Measurements from ENCODE around the gene ABHD16B. TPM values are rescaled to one million over a fixed set of nuclear protein-coding genes. Genes with fewer than 3 reads are reported as not detected.

ABHD16B gene
- total and polyA plus RNA-seq, 2 of the 13 experiments (the other 11 are each of a cell fraction or from before 2014, with no cell fraction given): not detected

DNA sequence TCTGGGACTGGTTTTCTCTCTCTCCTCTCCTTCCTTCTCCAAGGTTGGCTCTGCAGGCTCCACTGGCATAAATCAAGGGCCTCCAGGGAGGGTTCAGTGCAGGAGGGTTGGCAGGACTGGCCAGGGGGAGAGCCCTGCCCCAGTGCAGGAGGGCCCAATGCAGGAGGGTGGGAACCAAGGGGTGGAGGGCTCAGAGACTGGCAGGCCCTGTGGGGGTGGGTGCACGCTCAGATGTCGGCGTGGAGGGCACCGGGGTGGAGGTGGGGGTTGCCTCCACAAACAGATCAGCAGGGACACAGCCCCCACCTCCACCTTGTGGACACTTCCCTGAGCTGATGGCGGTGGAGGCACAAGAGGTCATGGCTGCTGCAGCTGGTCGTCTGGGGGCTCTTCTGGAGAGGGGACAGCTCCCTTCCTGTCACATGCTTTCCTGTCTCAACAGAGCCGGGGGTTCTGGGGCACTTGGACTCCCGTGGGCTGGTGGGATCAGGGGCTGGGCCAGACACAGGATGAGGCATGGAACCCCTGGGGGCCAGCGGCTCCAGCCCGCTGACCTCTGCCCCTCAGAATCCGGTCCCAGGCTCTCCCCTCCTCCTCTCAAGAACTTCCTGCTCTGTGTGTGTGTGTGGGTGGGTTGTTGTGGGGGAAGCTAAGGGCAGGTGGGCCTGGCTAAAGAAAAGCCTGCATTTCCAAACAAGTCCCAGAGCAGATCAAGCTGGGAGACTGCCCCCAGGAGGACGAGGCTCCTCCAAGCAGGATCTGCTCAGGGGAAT, 2.7 kb upstream of the ABHD16B start (continued):
- peak; percentile 44; the same call in 1 of the 2 replicates for TF ChIP-seq ZMYM2 (CRISPR knock-in tag; IDR thresholded peaks at IDR 0.05)
- TF ChIP-seq TMF1 (CRISPR knock-in tag; IDR thresholded peaks at IDR 0.05; ENCODE audit: low read depth): peak; percentile 63
- peak; percentile 36; the same call in 1 of the 2 replicates for TF ChIP-seq HOXA3 (CRISPR knock-in tag; IDR thresholded peaks at IDR 0.05)
- no peak for TF ChIP-seq CEBPG (CRISPR knock-in tag; IDR thresholded peaks at IDR 0.05)
- peak; percentile 53 for TF ChIP-seq SP5 (CRISPR knock-in tag; IDR thresholded peaks at IDR 0.05; ENCODE audit: borderline replicate concordance, low read depth)
- TF ChIP-seq, protein P1, sequence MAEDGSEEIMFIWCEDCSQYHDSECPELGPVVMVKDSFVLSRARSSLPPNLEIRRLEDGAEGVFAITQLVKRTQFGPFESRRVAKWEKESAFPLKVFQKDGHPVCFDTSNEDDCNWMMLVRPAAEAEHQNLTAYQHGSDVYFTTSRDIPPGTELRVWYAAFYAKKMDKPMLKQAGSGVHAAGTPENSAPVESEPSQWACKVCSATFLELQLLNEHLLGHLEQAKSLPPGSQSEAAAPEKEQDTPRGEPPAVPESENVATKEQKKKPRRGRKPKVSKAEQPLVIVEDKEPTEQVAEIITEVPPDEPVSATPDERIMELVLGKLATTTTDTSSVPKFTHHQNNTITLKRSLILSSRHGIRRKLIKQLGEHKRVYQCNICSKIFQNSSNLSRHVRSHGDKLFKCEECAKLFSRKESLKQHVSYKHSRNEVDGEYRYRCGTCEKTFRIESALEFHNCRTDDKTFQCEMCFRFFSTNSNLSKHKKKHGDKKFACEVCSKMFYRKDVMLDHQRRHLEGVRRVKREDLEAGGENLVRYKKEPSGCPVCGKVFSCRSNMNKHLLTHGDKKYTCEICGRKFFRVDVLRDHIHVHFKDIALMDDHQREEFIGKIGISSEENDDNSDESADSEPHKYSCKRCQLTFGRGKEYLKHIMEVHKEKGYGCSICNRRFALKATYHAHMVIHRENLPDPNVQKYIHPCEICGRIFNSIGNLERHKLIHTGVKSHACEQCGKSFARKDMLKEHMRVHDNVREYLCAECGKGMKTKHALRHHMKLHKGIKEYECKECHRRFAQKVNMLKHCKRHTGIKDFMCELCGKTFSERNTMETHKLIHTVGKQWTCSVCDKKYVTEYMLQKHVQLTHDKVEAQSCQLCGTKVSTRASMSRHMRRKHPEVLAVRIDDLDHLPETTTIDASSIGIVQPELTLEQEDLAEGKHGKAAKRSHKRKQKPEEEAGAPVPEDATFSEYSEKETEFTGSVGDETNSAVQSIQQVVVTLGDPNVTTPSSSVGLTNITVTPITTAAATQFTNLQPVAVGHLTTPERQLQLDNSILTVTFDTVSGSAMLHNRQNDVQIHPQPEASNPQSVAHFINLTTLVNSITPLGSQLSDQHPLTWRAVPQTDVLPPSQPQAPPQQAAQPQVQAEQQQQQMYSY (CRISPR knock-in tag; IDR thresholded peaks at IDR 0.05): no peak; the same call in 1 of the 2 replicates
- TF ChIP-seq, protein P2, sequence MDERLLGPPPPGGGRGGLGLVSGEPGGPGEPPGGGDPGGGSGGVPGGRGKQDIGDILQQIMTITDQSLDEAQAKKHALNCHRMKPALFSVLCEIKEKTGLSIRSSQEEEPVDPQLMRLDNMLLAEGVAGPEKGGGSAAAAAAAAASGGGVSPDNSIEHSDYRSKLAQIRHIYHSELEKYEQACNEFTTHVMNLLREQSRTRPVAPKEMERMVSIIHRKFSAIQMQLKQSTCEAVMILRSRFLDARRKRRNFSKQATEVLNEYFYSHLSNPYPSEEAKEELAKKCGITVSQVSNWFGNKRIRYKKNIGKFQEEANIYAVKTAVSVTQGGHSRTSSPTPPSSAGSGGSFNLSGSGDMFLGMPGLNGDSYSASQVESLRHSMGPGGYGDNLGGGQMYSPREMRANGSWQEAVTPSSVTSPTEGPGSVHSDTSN (CRISPR knock-in tag; IDR thresholded peaks at IDR 0.05): no peak
- TF ChIP-seq, protein P3, sequence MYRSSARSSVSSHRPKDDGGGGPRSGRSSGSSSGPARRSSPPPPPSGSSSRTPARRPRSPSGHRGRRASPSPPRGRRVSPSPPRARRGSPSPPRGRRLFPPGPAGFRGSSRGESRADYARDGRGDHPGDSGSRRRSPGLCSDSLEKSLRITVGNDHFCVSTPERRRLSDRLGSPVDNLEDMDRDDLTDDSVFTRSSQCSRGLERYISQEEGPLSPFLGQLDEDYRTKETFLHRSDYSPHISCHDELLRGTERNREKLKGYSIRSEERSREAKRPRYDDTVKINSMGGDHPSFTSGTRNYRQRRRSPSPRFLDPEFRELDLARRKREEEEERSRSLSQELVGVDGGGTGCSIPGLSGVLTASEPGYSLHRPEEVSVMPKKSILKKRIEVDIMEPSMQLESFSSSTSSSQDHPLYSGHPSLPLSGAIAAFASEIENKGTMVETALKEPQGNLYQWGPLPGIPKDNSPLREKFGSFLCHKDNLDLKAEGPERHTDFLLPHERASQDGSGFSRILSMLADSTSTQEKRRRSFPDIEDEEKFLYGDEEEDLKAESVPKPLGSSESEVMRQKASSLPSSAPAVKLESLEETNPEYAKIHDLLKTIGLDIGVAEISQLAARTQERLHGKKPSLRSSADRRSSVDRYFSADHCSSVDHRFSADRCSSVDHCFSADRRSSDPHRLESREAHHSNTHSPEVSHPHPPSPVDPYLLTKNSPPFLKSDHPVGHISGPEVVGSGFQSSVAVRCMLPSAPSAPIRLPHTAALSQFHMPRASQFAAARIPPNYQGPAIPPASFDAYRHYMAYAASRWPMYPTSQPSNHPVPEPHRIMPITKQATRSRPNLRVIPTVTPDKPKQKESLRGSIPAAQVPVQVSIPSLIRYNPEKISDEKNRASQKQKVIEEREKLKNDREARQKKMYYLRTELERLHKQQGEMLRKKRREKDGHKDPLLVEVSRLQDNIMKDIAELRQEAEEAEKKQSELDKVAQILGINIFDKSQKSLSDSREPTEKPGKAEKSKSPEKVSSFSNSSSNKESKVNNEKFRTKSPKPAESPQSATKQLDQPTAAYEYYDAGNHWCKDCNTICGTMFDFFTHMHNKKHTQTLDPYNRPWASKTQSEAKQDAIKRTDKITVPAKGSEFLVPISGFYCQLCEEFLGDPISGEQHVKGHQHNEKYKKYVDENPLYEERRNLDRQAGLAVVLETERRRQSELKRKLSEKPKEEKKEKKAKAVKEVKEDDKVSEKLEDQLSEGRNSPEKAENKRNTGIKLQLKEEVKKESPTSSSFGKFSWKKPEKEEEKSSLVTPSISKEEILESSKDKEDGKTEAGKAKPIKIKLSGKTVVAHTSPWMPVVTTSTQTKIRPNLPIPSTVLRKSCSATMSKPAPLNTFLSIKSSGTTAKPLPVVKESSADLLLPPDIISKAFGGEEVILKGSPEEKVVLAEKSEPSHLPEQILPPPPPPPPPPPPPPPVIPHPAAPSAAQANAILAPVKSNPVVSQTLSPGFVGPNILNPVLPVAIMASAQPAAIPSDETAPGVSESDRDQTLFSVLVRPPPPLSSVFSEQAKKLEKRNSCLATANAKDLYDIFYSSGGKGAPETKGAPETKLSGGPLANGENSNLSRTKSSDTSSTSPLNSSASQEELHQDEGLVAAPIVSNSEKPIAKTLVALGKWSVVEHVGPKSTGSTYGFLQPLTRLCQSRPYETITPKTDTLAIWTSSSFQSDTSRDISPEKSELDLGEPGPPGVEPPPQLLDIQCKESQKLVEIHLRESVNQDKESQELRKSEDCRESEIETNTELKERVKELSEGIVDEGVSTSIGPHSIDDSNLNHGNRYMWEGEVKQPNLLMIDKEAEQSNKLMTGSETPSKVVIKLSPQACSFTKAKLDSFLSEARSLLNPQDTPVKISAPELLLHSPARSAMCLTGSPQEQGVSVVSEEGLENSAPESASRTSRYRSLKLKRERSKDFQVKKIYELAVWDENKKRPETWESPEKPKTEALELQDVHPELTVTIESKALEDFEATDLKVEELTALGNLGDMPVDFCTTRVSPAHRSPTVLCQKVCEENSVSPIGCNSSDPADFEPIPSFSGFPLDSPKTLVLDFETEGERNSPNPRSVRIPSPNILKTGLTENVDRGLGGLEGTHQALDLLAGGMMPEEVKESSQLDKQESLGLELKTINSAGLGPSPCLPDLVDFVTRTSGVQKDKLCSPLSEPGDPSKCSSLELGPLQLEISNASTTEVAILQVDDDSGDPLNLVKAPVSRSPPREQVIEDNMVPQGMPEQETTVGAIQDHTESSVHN (CRISPR knock-in tag; IDR thresholded peaks at IDR 0.05): no peak
- no peak for TF ChIP-seq ZNF383 (CRISPR knock-in tag; IDR thresholded peaks at IDR 0.05; ENCODE audit: borderline replicate concordance)
- 0 out of 2 replicates have a peak, but pooled peaks have one; percentile 50 for TF ChIP-seq ZNF224 (CRISPR knock-in tag; IDR thresholded peaks at IDR 0.05)
- TF ChIP-seq, protein P4, sequence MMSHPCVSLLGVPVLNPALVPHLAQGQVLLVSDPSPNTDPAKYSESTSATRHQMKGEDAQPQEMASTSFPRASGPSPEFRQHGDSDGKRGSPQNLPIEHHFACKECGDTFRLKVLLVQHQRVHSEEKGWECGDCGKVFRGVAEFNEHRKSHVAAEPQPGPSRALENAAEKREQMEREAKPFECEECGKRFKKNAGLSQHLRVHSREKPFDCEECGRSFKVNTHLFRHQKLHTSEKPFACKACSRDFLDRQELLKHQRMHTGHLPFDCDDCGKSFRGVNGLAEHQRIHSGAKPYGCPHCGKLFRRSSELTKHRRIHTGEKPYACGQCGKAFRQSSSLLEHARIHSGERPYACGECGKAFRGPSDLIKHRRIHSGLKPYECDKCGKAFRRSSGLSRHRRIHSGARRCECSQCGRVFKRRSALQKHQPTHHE (CRISPR knock-in tag; IDR thresholded peaks at IDR 0.05; ENCODE audit: borderline replicate concordance): no peak
- peak; percentile 39; the same call in 1 of the 2 replicates for TF ChIP-seq GLI4 (CRISPR knock-in tag; IDR thresholded peaks at IDR 0.05; ENCODE audit: borderline replicate concordance)

All from HepG2 (cell line).